Skeletal muscle cell (primary cell): ENCODE results near the gene RAB40C.

Experiments used
- DNase-seq: peaks from one replicate; pipeline ENCODE4 v3.0.0-alpha.2; 2010; ENCODE audit warnings: low read depth
- H3K4me3 ChIP-seq: 2 replicates; pipeline ENCODE4 v1.5.1; 2011; ENCODE audit warnings: low read depth, mild to moderate bottlenecking, control low read depth, low read length, moderate library complexity

RAB40C gene

GRCh38 chr16:626787-627453 lies 37.1 kb downstream of the RAB40C start:
- DNase-seq = peak; percentile 85
- H3K4me3 ChIP-seq = no peak overlapping the region

GRCh38 chr16:627454-628239 lies 37.8 kb downstream of the RAB40C start:
- no peak for DNase-seq
- H3K4me3 ChIP-seq = no peak overlapping the region

DNA sequence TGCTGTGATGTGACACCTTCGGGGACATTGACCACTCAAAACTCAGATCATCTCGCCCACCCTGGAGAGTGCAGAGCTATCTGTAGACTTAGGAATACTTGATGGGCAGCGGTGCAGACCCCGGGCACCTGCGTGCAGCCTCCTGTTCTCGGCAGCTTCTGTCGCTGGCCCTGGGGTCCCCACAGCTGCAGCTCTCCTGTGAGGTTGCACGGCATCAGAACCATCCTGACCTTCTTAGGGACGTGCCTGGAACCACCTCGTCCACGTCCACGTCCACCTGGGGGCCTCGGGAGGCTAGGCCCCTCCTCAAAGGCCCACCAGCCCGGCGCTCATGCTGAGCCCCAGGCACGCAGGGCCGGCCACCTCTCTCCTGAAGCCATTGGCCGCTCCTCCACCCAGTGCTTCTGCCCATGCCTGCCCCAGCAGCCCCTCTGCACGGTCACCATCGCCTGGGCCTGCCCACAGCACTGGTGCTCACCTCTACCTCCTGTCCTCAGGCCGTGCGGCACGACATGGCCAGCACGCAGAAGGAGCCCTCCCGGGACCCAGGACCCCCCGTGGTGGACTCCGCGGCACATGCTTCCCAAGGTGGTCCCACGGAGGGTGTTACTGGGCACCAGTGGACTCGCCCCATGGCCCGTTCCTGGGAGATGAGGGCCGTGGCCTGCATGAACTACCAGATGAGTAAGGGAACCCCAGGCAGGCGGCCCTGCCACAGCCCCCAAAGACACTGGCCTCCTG lies 38.6 kb downstream of the RAB40C start:
- DNase-seq = no peak
- H3K4me3 ChIP-seq = no peak overlapping the region

- H3K4me3 ChIP-seq = no peak overlapping the region
- no peak for DNase-seq
These were observed 39.4 kb downstream of the RAB40C start for GRCh38 chr16:629185-629832.

DNA sequence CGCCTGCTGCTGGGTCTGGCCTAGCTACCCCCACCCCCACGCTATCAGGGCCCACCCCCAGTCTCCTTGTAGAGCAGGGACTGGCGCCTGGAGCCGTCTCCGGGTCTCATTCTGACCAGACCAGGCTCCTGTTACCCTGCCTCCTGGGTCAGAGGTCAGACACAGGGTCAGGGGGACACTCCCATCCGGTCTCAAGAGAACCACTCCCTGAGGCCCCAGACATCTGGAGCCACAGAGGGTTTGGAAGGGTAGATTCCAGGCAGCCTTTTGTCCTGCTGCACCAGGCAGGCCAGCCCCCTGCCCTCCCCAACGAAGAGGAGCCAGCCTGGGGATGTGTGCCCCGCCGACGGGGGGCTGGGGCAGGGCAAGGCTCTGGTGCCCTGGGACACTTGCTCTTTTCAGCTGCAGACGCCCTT lies 40.0 kb downstream of the RAB40C start:
- H3K4me3 ChIP-seq = no peak overlapping the region
- no peak for DNase-seq

DNA sequence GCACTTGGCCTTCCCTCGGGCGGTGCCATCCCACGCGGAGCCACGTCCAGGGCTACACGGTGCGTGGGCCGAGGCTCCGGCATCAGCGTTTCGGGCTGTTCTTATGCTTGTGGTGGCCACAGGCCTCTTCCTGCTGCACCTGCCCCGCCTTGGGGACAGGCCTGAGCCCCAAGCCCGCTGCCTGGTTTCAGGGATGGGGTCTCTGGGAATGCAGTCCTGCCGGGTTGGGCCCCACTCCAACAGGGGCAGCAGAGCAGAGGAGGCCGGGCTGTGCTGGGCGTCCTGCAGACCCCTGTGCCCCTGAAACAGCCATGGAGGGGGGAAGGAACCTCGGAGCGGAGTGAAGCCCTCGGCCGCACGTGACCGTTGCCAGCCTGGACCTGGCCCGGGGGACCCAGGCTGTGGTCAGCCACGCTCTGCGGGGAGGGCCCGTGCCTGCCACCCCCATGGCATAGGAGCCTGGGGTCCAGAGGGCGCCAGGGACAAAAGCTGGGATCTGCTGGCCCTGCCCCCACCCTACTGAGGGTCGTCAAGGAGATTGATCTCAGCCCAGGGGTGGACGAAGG lies 40.5 kb downstream of the RAB40C start:
- no peak overlapping the region for H3K4me3 ChIP-seq
- DNase-seq = no peak

GRCh38 chr16:630815-631405 lies 41.0 kb downstream of the RAB40C start, which contains the start of gene WFIKKN1:
WFIKKN1 (plus strand) TSS chr16:630985; CDS start chr16:631254, 269 bp downstream.
- DNase-seq = no peak

GRCh38 chr16:631808-632358 lies 42.0 kb downstream of the RAB40C start:
- H3K4me3 ChIP-seq = no peak overlapping the region
- DNase-seq = no peak

More at GRCh38 chr16:630815-631405, 41.0 kb downstream of the RAB40C start, which contains the start of gene WFIKKN1:
- H3K4me3 ChIP-seq = no peak within 1 kb of the TSS

GRCh38 chr16:632486-633335 lies 42.8 kb downstream of the RAB40C start:
- H3K4me3 ChIP-seq = no peak overlapping the region
- DNase-seq = no peak

DNA sequence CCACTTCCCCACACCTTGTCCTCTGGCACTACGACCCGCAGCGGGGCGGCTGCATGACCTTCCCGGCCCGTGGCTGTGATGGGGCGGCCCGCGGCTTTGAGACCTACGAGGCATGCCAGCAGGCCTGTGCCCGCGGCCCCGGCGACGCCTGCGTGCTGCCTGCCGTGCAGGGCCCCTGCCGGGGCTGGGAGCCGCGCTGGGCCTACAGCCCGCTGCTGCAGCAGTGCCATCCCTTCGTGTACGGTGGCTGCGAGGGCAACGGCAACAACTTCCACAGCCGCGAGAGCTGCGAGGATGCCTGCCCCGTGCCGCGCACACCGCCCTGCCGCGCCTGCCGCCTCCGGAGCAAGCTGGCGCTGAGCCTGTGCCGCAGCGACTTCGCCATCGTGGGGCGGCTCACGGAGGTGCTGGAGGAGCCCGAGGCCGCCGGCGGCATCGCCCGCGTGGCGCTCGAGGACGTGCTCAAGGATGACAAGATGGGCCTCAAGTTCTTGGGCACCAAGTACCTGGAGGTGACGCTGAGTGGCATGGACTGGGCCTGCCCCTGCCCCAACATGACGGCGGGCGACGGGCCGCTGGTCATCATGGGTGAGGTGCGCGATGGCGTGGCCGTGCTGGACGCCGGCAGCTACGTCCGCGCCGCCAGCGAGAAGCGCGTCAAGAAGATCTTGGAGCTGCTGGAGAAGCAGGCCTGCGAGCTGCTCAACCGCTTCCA lies 43.6 kb downstream of the RAB40C start:
- DNase-seq = no peak
- H3K4me3 ChIP-seq = no peak overlapping the region

DNA sequence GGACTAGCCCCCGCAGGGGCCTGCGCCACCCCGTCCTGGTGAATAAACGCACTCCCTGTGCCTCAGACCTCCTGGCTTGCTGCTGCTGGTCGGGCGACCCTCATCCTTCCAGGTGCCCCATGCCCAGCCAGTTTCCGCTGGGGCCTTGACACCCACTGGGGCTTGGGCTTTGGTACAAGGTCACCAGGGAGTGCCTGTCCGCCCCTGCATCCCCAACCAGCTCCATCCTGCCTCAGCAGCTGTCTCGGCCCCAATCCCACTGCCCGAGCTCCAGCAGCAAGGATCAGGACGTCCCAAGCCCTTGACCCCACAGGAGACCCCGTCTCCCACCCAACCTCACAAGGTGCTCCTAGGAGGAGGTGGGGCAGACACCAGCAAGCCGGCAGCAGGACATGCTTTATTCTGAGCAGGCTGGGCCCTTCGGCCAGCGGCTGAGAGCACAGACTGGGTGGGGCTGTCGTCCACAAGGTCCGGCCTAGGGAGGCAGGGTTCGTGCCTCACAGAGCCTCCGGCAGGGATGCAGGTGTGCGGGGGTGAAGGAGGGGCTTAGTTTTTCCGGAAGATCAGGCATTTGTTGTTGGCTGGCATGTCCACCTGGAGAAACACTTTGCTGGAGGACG lies 44.3 kb downstream of the RAB40C start:
- no peak overlapping the region for H3K4me3 ChIP-seq
- no peak for DNase-seq

DNA sequence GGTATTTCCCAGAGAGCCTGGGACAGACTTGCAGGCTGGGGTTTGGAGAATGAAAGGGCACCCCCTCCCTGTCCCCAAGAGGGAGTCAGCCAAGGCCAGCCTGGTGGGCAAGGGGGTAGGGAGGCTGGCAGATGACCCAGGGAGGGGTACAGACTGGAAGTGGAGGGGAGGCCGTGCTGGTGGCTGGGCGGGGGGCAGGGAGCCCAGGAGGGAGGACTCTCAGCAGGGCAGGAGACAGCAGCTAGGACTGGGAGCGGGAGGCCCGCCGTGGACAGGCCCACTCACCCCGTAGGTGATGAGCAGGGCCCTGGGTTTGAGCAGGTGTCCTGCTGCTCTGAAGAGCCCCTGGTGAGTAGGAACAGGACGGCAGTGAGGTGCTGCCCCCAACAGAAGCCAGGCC lies 45.1 kb downstream of the RAB40C start:
- no peak for DNase-seq
- peak overlapping the region; percentile 83 for H3K4me3 ChIP-seq

DNA sequence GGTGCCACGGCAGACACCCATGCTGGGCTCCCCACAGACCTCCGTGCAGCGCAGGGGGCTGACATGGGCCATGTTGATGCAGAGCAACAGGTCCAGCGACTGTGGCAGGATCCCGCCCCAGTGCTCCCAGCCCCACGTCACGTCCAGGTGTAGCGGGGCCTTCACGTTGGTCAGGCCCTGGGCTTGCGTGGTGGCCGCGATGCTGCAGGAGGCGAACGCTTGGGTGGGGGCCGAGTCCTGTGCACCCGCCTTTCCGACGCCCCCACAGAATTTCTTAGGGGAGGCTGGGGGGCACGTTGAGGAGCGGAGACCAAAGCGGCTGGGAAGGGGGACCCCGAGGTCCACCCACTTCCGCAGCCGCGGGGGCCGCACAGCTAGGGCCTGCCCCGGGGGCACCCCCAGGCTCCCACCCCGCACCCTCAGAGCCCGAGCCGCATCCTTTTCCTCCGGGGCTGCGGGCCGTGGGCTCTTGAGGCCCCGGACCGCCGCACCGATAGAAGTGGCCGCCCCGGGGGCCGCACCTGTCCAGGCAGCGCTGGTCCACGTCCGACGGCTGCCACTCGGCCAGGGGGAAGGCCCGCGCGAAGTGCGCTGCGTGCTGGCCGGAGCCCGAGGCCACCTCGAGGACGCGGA lies 45.8 kb downstream of the RAB40C start:
- no peak for DNase-seq
- H3K4me3 ChIP-seq = peak overlapping the region; percentile 83

GRCh38 chr16:636206-637080 lies 46.6 kb downstream of the RAB40C start, which contains the start of gene METTL26:
METTL26 (minus strand) TSS chr16:636305; CDS start chr16:636290, 15 bp downstream.
- DNase-seq = peak; percentile 75

More at GRCh38 chr16:636206-637080, 46.6 kb downstream of the RAB40C start, which contains the start of gene METTL26:
- peak within 1 kb of the TSS; percentile 83 for H3K4me3 ChIP-seq
